Sigmoid colon (tissue), 7 donors: ENCODE data around the gene ABHD5. TPM values are rescaled to one million over a fixed set of nuclear protein-coding genes. Genes with fewer than 3 reads are reported as not detected.

ENCODE experiments used
- DNase-seq: peaks from one replicate; pipeline ENCODE4 v3.0.0-alpha.2; 2019
- H3K27ac ChIP-seq, 4 donors: fragments of 200-600 bp; sonication (generic); one replicate each; pipeline ENCODE4 v1.5.1; 2016 to 2019; ENCODE audit warnings: mild to moderate bottlenecking in 1 of 4
- H3K27me3 ChIP-seq, 3 donors: fragments of 200-600 bp; sonication (generic); one replicate each; pipeline ENCODE4 v1.5.1; 2019; ENCODE audit warnings: mild to moderate bottlenecking in 1 of 3
- H3K36me3 ChIP-seq, 4 donors: fragments of 200-600 bp; sonication (generic); one replicate each; pipeline ENCODE4 v1.5.1; 2016 to 2019
- H3K4me1 ChIP-seq, 4 donors: fragments of 200-600 bp; sonication (generic); one replicate each; pipeline ENCODE4 v1.5.1; 2017 to 2019
- H3K4me3 ChIP-seq, 4 donors: fragments of 200-600 bp; sonication (generic); one replicate each; pipeline ENCODE4 v1.5.1; 2017 to 2019; ENCODE audit warnings: mild to moderate bottlenecking in 2 of 4, moderate library complexity in 1 of 4
- H3K9me3 ChIP-seq, 4 donors: fragments of 200-600 bp in 3 of 4; sonication (generic) in 3 of 4; one replicate each; pipeline versions ENCODE4 v1.5.1 to v1.6.1; 2013 to 2019
- CTCF ChIP-seq, 4 experiments: fragments of 450-650 bp in 3 of 4; fragments of 200-600 bp in 1 of 4; IDR thresholded peaks; one replicate each; pipeline ENCODE4 v1.5.1; 2016 to 2019; ENCODE audit warnings: antibody characterized with exemption in 4 of 4, mild to moderate bottlenecking in 3 of 4, moderate library complexity in 2 of 4
- EP300 ChIP-seq, 4 donors: sonication (generic); formaldehyde crosslinking; IDR thresholded peaks; one replicate each; pipeline ENCODE4 v1.6.1; 2017; ENCODE audit warnings: antibody characterized with exemption in 4 of 4
- POLR2A ChIP-seq, 2 donors: fragments of 450-650 bp; IDR thresholded peaks; one replicate each; pipeline ENCODE4 v1.6.1; 2016; ENCODE audit warnings: antibody characterized with exemption in 2 of 2, mild to moderate bottlenecking in 2 of 2, moderate library complexity in 2 of 2
- POLR2AphosphoS5 ChIP-seq, 4 donors: sonication (generic); formaldehyde crosslinking; IDR thresholded peaks; one replicate each; pipeline ENCODE4 v1.6.1; 2017; ENCODE audit warnings: antibody characterized with exemption in 4 of 4
- WGBS, 2 donors: extraction: QIAGEN DNeasy Blood & Tissue Kit; methylation state at CpG; one replicate each; pipeline ENCODE4 v1.1.7; 2013; 5-methylcytosine and 5-hydroxymethylcytosine counted together
- intact Hi-C: fragments of 100-400 bp; cut with DNase I; formaldehyde crosslinking; loops from one replicate; pipeline ENCODE4 v1.15.1; 2023
- polyA plus RNA-seq, 3 donors: library from polyadenylated mRNA; stranded (reverse); fragments of 200-250 nt; gene quantifications; one replicate each; pipeline ENCODE4 v1.2.3, GENCODE V29; 2013
- total RNA-seq, 4 donors: library from RNA; depleted of rRNA; stranded (reverse); fragments of >200 nt; gene quantifications; one replicate each; pipeline ENCODE4 v1.1.0, GENCODE V29; 2016
- donor health status: healthy with polysubstance abuse.
- donor health status: Bipolar disorder and iron deficiency.
- donor health status: healthy.

ABHD5 gene
- total and polyA plus RNA-seq, 7 donors = 11.1 to 48.3 (median 22.2) TPM

DNA sequence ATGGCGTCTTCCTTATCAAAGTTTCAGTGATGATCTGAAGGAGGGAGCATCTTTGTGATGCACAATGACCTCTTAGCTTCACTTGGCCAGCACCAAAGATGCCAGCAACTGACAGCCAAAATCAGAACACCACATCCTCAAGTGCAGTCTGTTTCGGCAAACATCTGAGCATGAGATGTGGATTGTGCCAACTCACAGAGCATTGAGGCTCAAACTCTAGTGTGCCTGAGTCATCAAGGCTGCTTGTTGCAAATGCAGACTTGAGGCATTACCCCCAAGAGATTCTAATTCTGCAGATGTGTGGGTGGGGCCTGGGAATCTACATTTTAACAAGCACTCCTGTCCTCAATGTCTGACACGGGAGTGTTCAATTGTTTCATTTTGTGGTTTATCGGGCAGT is 35.8 kb downstream of the ABHD5 start:
- no peak overlapping the region for H3K4me3 ChIP-seq
- intact Hi-C loops = no loop called here
- TF ChIP-seq POLR2A (IDR thresholded peaks at IDR 0.05) (no peak), POLR2AphosphoS5 (IDR thresholded peaks at IDR 0.05) (no peak), EP300 (IDR thresholded peaks at IDR 0.05) (no peak), CTCF (IDR thresholded peaks at IDR 0.05) (no peak)
- no peaks in the 10 kb centered on the region for H3K9me3 ChIP-seq
- H3K4me1 ChIP-seq = no peaks in the 10 kb centered on the region
- H3K36me3 ChIP-seq = peaks cover 0 to 12% (median 0%) of the 10 kb centered on the region in 4 donors
- H3K27me3 ChIP-seq = no peaks in the 10 kb centered on the region
- WGBS, 2 donors = 71 to 91% methylated on average over 4 of the region's 4 CpGs
- H3K27ac ChIP-seq = no peak overlapping the region
- DNase-seq = no peak

DNA sequence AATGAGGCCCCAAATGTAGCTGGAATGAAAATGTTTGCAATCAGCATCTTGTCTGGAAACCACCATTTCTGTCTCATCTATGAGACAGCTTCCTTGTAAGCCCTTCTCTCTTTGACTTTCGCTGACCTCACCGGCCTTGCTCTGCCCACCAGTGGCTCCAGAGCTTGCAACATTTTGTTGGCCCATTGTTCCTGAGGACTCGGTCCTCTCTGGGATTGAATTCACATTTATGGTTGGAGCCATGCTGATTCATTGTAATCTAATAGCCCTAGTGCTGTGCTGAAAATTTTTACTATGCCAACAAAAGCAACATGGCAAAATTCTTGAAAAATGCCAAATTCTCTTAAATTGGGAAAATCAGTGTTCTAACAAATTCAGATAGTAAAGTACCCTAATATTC is 37.2 kb downstream of the ABHD5 start:
- H3K27me3 ChIP-seq = no peaks in the 10 kb centered on the region
- peaks cover 0 to 12% (median 0%) of the 10 kb centered on the region in 4 donors for H3K36me3 ChIP-seq
- no peak overlapping the region for H3K27ac ChIP-seq
- DNase-seq = no peak
- no peak overlapping the region for H3K4me3 ChIP-seq
- H3K9me3 ChIP-seq = no peaks in the 10 kb centered on the region
- 95 to 98% methylated on average over 3 of the region's 3 CpGs for WGBS, 2 donors
- intact Hi-C loops = no loop called here
- TF ChIP-seq POLR2AphosphoS5 (IDR thresholded peaks at IDR 0.05) = no peak
- no peak for TF ChIP-seq CTCF (IDR thresholded peaks at IDR 0.05)
- no peak for TF ChIP-seq EP300 (IDR thresholded peaks at IDR 0.05)
- no peak for TF ChIP-seq POLR2A (IDR thresholded peaks at IDR 0.05)
- no peaks in the 10 kb centered on the region for H3K4me1 ChIP-seq

DNA sequence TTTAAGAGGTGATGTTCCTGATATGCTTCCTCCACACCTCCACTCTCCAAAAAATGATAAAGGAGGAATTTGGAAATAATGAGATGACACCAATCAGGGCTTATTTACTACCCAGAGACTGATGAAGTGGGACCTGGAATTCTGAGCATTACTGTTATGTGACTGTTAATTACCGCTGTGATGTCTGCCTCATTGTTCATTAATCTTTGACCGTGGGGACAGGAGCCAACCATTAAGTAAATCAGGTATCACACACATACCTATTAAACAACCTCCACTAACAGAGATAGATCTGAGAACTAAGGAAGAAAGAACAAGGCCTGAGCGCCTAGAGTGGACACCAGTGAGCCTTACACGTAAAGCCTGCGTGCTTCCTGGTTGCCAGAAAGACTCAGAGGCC is 37.7 kb downstream of the ABHD5 start:
- intact Hi-C loops = no loop called here
- Histone ChIP-seq H3K9me3 (no peaks in the 10 kb centered on the region), H3K4me3 (no peak overlapping the region), H3K27ac (no peak overlapping the region), H3K27me3 (no peaks in the 10 kb centered on the region), H3K36me3 (peaks cover 0 to 12% (median 0%) of the 10 kb centered on the region in 4 donors), H3K4me1 (peaks cover 0 to 5% (median under 1%) of the 10 kb centered on the region in 4 donors)
- TF ChIP-seq POLR2AphosphoS5 (IDR thresholded peaks at IDR 0.05) (no peak), CTCF (IDR thresholded peaks at IDR 0.05) (no peak), POLR2A (IDR thresholded peaks at IDR 0.05) (no peak), EP300 (IDR thresholded peaks at IDR 0.05) (no peak)
- no peak for DNase-seq
- WGBS, 2 donors = 73 to 75% methylated on average over 5 of the region's 5 CpGs

DNA sequence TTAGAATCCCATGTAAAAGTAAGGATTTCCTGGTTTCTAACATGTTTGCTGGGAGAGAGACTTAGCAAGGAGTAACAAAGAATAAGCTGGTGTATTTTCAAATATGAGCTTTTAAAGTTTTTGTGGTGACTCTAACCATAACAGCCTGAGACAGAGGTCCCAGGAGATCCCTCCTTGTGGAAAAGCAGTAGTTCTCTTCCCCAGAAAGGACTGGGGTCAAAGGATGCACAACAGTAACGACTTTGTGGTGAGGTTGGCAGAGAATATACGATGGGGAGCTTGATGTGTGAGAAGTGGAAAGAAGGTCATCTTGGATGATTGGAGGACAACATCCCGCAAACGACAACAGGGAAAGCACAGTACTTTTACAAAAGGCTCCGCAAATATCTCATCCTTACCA is 38.2 kb downstream of the ABHD5 start:
- Histone ChIP-seq H3K36me3 (peaks cover 0 to 12% (median 0%) of the 10 kb centered on the region in 4 donors), H3K9me3 (no peaks in the 10 kb centered on the region), H3K4me3 (no peak overlapping the region), H3K4me1 (peaks cover 0 to 10% (median 3%) of the 10 kb centered on the region in 4 donors), H3K27ac (no peak overlapping the region), H3K27me3 (no peaks in the 10 kb centered on the region)
- no peak for TF ChIP-seq POLR2AphosphoS5 (IDR thresholded peaks at IDR 0.05)
- no peak for TF ChIP-seq POLR2A (IDR thresholded peaks at IDR 0.05)
- no peak for TF ChIP-seq EP300 (IDR thresholded peaks at IDR 0.05)
- TF ChIP-seq CTCF (IDR thresholded peaks at IDR 0.05) = no peak
- WGBS, 2 donors = 66 to 87% methylated on average over 5 of the region's 5 CpGs
- no peak for DNase-seq
- intact Hi-C loops = no loop called here
